H1 (cell line): ENCODE measurements around the gene PHEX. TPM values are rescaled to one million over a fixed set of nuclear protein-coding genes. Genes with fewer than 3 reads are reported as not detected.

Experiments
- CTCF ChIA-PET: fragments of 300-600 bp; sonication (Branson Sonifier 250); formaldehyde crosslinking; loops from one replicate; lab custom pipeline; 2021; ENCODE audit not compliant: partially characterized antibody; lab: Charles Lee
- POLR2A ChIA-PET: fragments of 300-600 bp; sonication (Branson Sonifier 250); formaldehyde crosslinking; loops from one replicate; lab custom pipeline; 2021; ENCODE audit warnings: inconsistent platforms; ENCODE audit not compliant: partially characterized antibody; lab: Charles Lee
- DNase-seq, 2 experiments: peaks; one replicate each; pipeline versions ENCODE4 v3.0.0 to v3.0.0-alpha.2; 2010 to 2022; ENCODE audit warnings: low spot score in 2 of 2, low read depth in 1 of 2, mixed read lengths in 1 of 2
- FAIRE-seq: peaks from 2 replicates; lab custom pipeline; 2011; peaks lifted over from hg19 to GRCh38; lab: Jason Lieb, UNC
- H2AFZ ChIP-seq: 2 replicates; pipeline ENCODE4 v1.8.1; 2012; ENCODE audit warnings: low read length, inconsistent platforms
- H2AK5ac ChIP-seq: 2 replicates; pipeline ENCODE4 v1.6.1; 2013; ENCODE audit warnings: low read depth, low read length
- H2BK120ac ChIP-seq: replicated peaks from 2 replicates; pipeline ENCODE3; 2013; ENCODE audit warnings: low read depth, low read length, inconsistent platforms
- H2BK12ac ChIP-seq: 2 replicates; pipeline ENCODE4 v1.6.1; 2013; ENCODE audit warnings: low read depth, low read length
- H2BK15ac ChIP-seq: 2 replicates; pipeline ENCODE4 v1.6.1; 2013; ENCODE audit warnings: low read length
- H2BK20ac ChIP-seq: 2 replicates; pipeline ENCODE4 v1.6.1; 2013; ENCODE audit warnings: low read length
- H2BK5ac ChIP-seq: 2 replicates; pipeline ENCODE4 v1.6.1; 2013; ENCODE audit warnings: low read depth, low read length
- H3K14ac ChIP-seq: 2 replicates; pipeline ENCODE4 v1.6.1; 2013; ENCODE audit warnings: inconsistent platforms; ENCODE audit not compliant: insufficient read length
- H3K18ac ChIP-seq: 2 replicates; pipeline ENCODE4 v1.6.1; 2013; ENCODE audit warnings: low read length; ENCODE audit errors: extremely low read depth
- H3K23ac ChIP-seq: 2 replicates; pipeline ENCODE4 v1.6.1; 2013; ENCODE audit warnings: inconsistent platforms; ENCODE audit not compliant: insufficient read length
- H3K23me2 ChIP-seq: 2 replicates; pipeline ENCODE4 v1.6.1; 2013; ENCODE audit warnings: low read depth, low read length
- H3K27ac ChIP-seq: 2 replicates; pipeline ENCODE4 v1.6.1; 2011; ENCODE audit warnings: low read depth, low read length, inconsistent platforms
- H3K27me3 ChIP-seq, 4 experiments: replicated peaks in 1 of 4; 1 replicate in 1 of 4; 2 replicates in 3 of 4; pipeline versions ENCODE4 v1.6.1 to v1.8.1; 2011 to 2013; ENCODE audit warnings: low read length in 3 of 4, mild to moderate bottlenecking in 3 of 4, inconsistent platforms in 2 of 4, mixed read lengths in 2 of 4, moderate library complexity in 1 of 4; ENCODE audit not compliant: control insufficient read depth in 3 of 4, insufficient read depth in 3 of 4; ENCODE audit errors: extremely low read depth in 1 of 4
- H3K36me3 ChIP-seq, 4 experiments: 2 replicates each; pipeline versions ENCODE4 v1.6.1 to v1.8.1; 2011 to 2013; ENCODE audit warnings: mild to moderate bottlenecking in 4 of 4, low read length in 3 of 4, moderate library complexity in 2 of 4, control low read depth in 1 of 4, inconsistent platforms in 1 of 4; ENCODE audit not compliant: insufficient read depth in 4 of 4, control insufficient read depth in 2 of 4
- H3K4ac ChIP-seq: replicated peaks from 2 replicates; pipeline ENCODE3; 2013; ENCODE audit warnings: low read length, low read depth, mixed read lengths, inconsistent platforms; ENCODE audit not compliant: insufficient read length
- H3K4me1 ChIP-seq, 4 experiments: replicated peaks in 1 of 4; 1 replicate in 1 of 4; 2 replicates in 3 of 4; pipeline versions ENCODE4 v1.6.1 to v1.8.1; 2011 to 2013; ENCODE audit warnings: low read length in 3 of 4, inconsistent platforms in 2 of 4, mixed read lengths in 1 of 4; ENCODE audit not compliant: insufficient read depth in 4 of 4, control insufficient read depth in 3 of 4
- H3K4me2 ChIP-seq, 2 experiments: 2 replicates each; pipeline versions ENCODE4 v1.6.1 to v1.8.1; 2011 to 2013; ENCODE audit warnings: low read depth in 2 of 2, low read length in 2 of 2, control low read depth in 1 of 2, inconsistent platforms in 1 of 2, mild to moderate bottlenecking in 1 of 2; ENCODE audit not compliant: insufficient read depth in 1 of 2
- H3K4me3 ChIP-seq, 4 experiments: fragments of 200-600, 300-600 bp in 1 of 4; sonication (generic), shearing (Covaris generic), sonication (Bioruptor Twin) in 1 of 4; 2 replicates each; pipeline versions ENCODE4 v1.5.1 to v1.8.1; 2011 to 2016; ENCODE audit warnings: low read length in 4 of 4, low read depth in 3 of 4, control low read depth in 2 of 4, inconsistent platforms in 2 of 4, mild to moderate bottlenecking in 2 of 4, mixed read lengths in 1 of 4, moderate library complexity in 1 of 4; ENCODE audit not compliant: insufficient read depth in 2 of 4; ENCODE audit errors: extremely low read depth in 1 of 4
- H3K56ac ChIP-seq: replicated peaks from 2 replicates; pipeline ENCODE3; 2013; ENCODE audit warnings: low read depth, mild to moderate bottlenecking, mixed read lengths, low read length, inconsistent platforms; ENCODE audit not compliant: insufficient read length
- H3K79me1 ChIP-seq: 2 replicates; pipeline ENCODE4 v1.6.1; 2013; ENCODE audit warnings: low read depth, low read length, control low read depth
- H3K79me2 ChIP-seq, 2 experiments: 2 replicates each; pipeline versions ENCODE4 v1.6.1 to v1.8.1; 2012 to 2013; ENCODE audit warnings: low read length in 2 of 2, mild to moderate bottlenecking in 2 of 2, inconsistent platforms in 1 of 2; ENCODE audit not compliant: insufficient read depth in 2 of 2, control insufficient read depth in 1 of 2
- H3K9ac ChIP-seq, 4 experiments: replicated peaks in 1 of 4; 1 replicate in 1 of 4; 2 replicates in 3 of 4; pipeline versions ENCODE4 v1.6.1 to v1.8.1; 2011 to 2013; ENCODE audit warnings: low read depth in 3 of 4, low read length in 3 of 4, control low read depth in 2 of 4, mild to moderate bottlenecking in 2 of 4, moderate library complexity in 2 of 4, inconsistent platforms in 1 of 4; ENCODE audit errors: extremely low read depth in 1 of 4
- H3K9me3 ChIP-seq, 2 experiments: 2 replicates each; pipeline versions ENCODE4 v1.6.1 to v1.8.1; 2012 to 2013; ENCODE audit warnings: mild to moderate bottlenecking in 2 of 2, moderate library complexity in 2 of 2, control low read depth in 1 of 2, inconsistent platforms in 1 of 2, low read depth in 1 of 2, low read length in 1 of 2, mixed read lengths in 1 of 2; ENCODE audit not compliant: insufficient read depth in 2 of 2
- H4K20me1 ChIP-seq, 2 experiments: replicated peaks in 1 of 2; 2 replicates each; pipeline versions ENCODE3 to v1.8.1; 2011 to 2013; ENCODE audit warnings: inconsistent platforms in 2 of 2, low read length in 2 of 2, mild to moderate bottlenecking in 1 of 2; ENCODE audit not compliant: insufficient read depth in 2 of 2, control insufficient read depth in 1 of 2
- H4K5ac ChIP-seq: 2 replicates; pipeline ENCODE4 v1.6.1; 2013; ENCODE audit warnings: low read length, low read depth, mixed read lengths, inconsistent platforms; ENCODE audit not compliant: insufficient read length
- H4K8ac ChIP-seq: 2 replicates; pipeline ENCODE4 v1.8.0; 2013; ENCODE audit warnings: mild to moderate bottlenecking, moderate library complexity, low read length, inconsistent platforms; ENCODE audit not compliant: insufficient read depth; ENCODE audit errors: extremely low read depth
- H4K91ac ChIP-seq: replicated peaks from 2 replicates; pipeline ENCODE3; 2013; ENCODE audit warnings: low read length, mixed read lengths, inconsistent platforms; ENCODE audit not compliant: insufficient read length
- CHD2 ChIP-seq: IDR thresholded peaks from 2 replicates; pipeline ENCODE4 v1.6.1; 2012; ENCODE audit warnings: low read length, improper control_type of control experiment
- FOSL1 ChIP-seq: IDR thresholded peaks from 2 replicates; pipeline ENCODE4 v1.6.1; 2011; ENCODE audit warnings: mild to moderate bottlenecking, low read depth, low read length, moderate library complexity; ENCODE audit not compliant: insufficient read depth
- KDM1A ChIP-seq: fragments of 200-600, 300-600 bp; sonication (generic); IDR thresholded peaks from 2 replicates; pipeline ENCODE4 v1.7.1; 2016; ENCODE audit warnings: mild to moderate bottlenecking, low read length, borderline replicate concordance
- RBBP5 ChIP-seq: IDR thresholded peaks from 2 replicates; pipeline ENCODE4 v1.7.1; 2012; ENCODE audit warnings: low read depth, mild to moderate bottlenecking, inconsistent platforms, low read length, moderate library complexity, borderline replicate concordance
- RFX5 ChIP-seq: IDR thresholded peaks from 2 replicates; pipeline ENCODE4 v1.6.1; 2011; ENCODE audit warnings: low read depth, low read length, improper control_type of control experiment, borderline replicate concordance
- WGBS, 2 experiments: shearing (Covaris generic) in 1 of 2; methylation state at CpG; one replicate each; pipeline versions ENCODE4 v1.1.6 to v1.1.7; 2013 to 2015; ENCODE audit warnings: low lambda C conversion rate in 2 of 2, mixed read lengths in 2 of 2, inconsistent platforms in 1 of 2, low coverage in 1 of 2, missing lambda C conversion rate in 1 of 2; ENCODE audit not compliant: insufficient replicate concordance in 2 of 2, insufficient coverage in 1 of 2, insufficient read length in 1 of 2; ENCODE audit errors: extremely low coverage in 1 of 2, missing lambda C conversion rate in 1 of 2; 5-methylcytosine and 5-hydroxymethylcytosine counted together
- polyA plus RNA-seq, 7 experiments: library from polyadenylated mRNA; depleted of rRNA in 3 of 7; stranded (reverse) in 5 of 7; unstranded in 2 of 7; fragments of >200 nt in 5 of 7; fragments of 200-250 nt in 2 of 7; gene quantifications; 1 replicate in 5 of 7; 2 replicates in 1 of 7; 4 replicates in 1 of 7; pipeline versions ENCODE4 v1.2.1 to v1.2.3, GENCODE V29; 2011 to 2013; ENCODE audit warnings: missing spikeins in 2 of 7, mixed read lengths in 2 of 7
- total RNA-seq: library from RNA; stranded (reverse); fragmentation: NEBNext Ultra II Directional; extraction: Animal tissue kit (Norgen Biotek cat#: 25700); gene quantifications from 2 replicates; pipeline ENCODE4 v1.2.1, GENCODE V29; 2021
- TF ChIP-seq, protein P1 (sequence below): IDR thresholded peaks from 2 replicates; pipeline ENCODE4 v1.6.1; 2011; ENCODE audit warnings: low read length, improper control_type of control experiment

Gene PHEX
- total and polyA plus RNA-seq, 2 of the 8 experiments (the other 6 are each of a cell fraction or from before 2014, with no cell fraction given): 0.03 to 0.11 TPM

DNA sequence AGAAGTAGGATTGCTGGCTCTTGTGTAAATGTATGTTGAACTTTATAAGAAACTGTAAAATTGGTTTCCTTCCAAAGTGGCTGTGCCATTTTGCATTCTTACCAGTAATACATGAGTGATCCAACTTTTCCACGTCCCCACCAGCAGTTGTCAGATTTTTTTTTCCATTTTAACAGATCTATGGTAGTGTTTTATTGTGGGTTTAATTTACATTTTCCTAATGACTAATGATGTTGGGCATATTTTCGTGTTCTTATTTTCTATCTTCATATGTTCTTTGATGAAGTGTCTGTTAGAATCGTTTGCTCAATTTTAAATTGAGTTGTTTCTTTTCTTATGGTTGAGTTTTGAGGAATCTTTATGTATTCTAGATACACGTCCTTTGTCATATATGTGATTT lies 56.2 kb downstream of the PHEX start:
- no peak overlapping the region for H2AFZ ChIP-seq
- H3K4ac ChIP-seq: no peak overlapping the region
- H4K8ac ChIP-seq: no peak overlapping the region
- H2BK15ac ChIP-seq: no peak overlapping the region
- H3K4me3 ChIP-seq: no peak overlapping the region
- no peaks in the 10 kb centered on the region for H4K20me1 ChIP-seq
- H4K91ac ChIP-seq: no peak overlapping the region
- no peak overlapping the region for H3K4me2 ChIP-seq
- FAIRE-seq: no peak
- POLR2A ChIA-PET: no interaction called here
- H4K5ac ChIP-seq: no peak overlapping the region
- DNase-seq: no peak
- no peaks in the 10 kb centered on the region for H3K36me3 ChIP-seq
- H2BK120ac ChIP-seq: no peak overlapping the region
- no peaks in the 10 kb centered on the region for H3K27me3 ChIP-seq
- H2AK5ac ChIP-seq: no peak overlapping the region
- 97% methylated on average over 4 of the region's 4 CpGs; no CpG with 5 or more reads in 1 of the 2 experiments for WGBS, 2 experiments
- H2BK12ac ChIP-seq: no peak overlapping the region
- H3K23ac ChIP-seq: no peak overlapping the region
- no peak overlapping the region for H3K27ac ChIP-seq
- no peak overlapping the region for H2BK20ac ChIP-seq
- H3K9me3 ChIP-seq: no peaks in the 10 kb centered on the region
- no peak overlapping the region for H3K18ac ChIP-seq
- CTCF ChIA-PET: no interaction called here
- no peak overlapping the region for H3K56ac ChIP-seq
- H3K4me1 ChIP-seq: no peaks in the 10 kb centered on the region
- no peaks in the 10 kb centered on the region for H3K79me1 ChIP-seq
- no peak overlapping the region for H2BK5ac ChIP-seq
- no peak overlapping the region for H3K9ac ChIP-seq
- no peaks in the 10 kb centered on the region for H3K23me2 ChIP-seq
- H3K14ac ChIP-seq: no peak overlapping the region
- no peaks in the 10 kb centered on the region for H3K79me2 ChIP-seq
- no peak for TF ChIP-seq CHD2
- TF ChIP-seq FOSL1: no peak
- TF ChIP-seq, protein P1, sequence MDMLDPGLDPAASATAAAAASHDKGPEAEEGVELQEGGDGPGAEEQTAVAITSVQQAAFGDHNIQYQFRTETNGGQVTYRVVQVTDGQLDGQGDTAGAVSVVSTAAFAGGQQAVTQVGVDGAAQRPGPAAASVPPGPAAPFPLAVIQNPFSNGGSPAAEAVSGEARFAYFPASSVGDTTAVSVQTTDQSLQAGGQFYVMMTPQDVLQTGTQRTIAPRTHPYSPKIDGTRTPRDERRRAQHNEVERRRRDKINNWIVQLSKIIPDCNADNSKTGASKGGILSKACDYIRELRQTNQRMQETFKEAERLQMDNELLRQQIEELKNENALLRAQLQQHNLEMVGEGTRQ: no peak
- TF ChIP-seq RBBP5: no peak
- TF ChIP-seq RFX5: no peak
- TF ChIP-seq KDM1A: no peak
